GM15510 (cell line): Measurements from ENCODE around the gene TSPAN5.

Experiments
- POLR2A ChIP-seq: IDR thresholded peaks from 3 replicates; pipeline ENCODE4 v1.6.1; 2011; ENCODE audit warnings: borderline replicate concordance; ENCODE audit not compliant: insufficient read length; ENCODE audit errors: extremely low read depth

The TSPAN5 gene

DNA sequence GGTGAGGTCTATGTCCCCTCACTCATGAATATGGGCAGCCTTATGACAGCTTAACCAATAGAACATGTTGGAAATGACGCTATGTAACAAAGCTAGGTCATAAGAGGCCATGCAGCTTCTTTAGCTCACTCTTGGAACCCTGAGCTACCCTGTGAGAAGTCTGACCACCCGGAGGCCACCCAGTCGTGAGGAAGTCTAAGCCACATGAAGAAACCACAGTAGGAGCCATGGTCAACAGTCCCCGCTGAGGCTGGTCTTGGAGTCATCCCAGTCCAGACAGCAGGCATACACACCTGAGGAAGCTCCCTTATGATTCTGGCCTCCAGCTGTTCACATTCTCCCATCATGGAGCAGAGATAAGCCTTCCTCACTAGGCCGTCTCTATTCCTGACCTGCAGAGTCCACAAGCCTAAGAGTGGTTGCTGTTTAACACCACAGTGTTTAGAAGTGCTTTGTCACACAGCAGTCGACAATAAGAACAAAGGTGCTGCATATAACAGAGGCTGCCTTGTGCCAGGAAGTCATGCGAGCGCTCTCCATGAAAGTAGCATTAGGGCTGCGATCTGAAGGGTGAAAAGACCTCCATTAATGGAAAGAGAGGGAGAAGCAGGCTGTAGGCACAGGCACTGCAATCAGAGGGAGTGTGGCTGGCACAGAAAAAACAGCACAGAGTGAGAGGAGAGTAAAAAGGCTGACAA, 38.2 kb downstream of the TSPAN5 start:
- TF ChIP-seq POLR2A = no peak

DNA sequence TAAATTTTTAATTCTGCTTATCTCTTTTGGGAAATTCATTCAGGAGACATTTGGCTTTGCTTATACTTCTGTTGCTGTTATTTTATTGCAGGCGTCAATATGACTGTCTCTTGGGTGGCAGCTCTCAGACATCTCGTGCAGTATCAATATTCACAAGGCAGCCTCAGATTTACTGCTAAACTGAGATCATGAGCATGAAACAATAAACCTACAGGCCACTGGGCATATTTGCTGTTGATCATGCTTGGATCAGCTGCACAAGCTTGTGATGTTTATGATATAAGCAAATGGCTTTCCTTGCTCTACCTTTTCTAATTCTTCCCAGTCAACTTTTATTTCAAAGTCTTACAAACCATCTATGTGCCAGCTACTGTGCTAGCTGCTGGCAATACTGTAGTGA, 39.2 kb downstream of the TSPAN5 start:
- TF ChIP-seq POLR2A = no peak

DNA sequence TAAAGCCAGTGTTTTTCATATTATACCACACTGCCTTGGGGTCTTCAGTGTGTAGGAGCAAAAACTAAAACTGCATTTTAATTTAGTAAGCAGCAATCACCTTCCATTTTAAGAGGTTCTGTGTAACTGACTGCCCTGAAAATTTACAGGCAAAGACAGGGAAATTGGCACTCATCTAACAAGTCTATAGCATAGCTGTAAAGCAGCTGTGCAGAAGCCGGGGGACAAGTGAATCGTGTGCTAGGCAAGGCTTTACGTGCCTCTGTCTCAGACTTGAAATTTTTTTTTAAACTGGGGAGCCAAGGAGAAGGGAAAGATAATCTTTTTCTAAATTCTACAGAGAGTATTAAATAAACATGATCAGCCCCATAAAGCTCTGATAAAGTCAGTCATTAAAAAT, 39.7 kb downstream of the TSPAN5 start:
- TF ChIP-seq POLR2A = no peak

DNA sequence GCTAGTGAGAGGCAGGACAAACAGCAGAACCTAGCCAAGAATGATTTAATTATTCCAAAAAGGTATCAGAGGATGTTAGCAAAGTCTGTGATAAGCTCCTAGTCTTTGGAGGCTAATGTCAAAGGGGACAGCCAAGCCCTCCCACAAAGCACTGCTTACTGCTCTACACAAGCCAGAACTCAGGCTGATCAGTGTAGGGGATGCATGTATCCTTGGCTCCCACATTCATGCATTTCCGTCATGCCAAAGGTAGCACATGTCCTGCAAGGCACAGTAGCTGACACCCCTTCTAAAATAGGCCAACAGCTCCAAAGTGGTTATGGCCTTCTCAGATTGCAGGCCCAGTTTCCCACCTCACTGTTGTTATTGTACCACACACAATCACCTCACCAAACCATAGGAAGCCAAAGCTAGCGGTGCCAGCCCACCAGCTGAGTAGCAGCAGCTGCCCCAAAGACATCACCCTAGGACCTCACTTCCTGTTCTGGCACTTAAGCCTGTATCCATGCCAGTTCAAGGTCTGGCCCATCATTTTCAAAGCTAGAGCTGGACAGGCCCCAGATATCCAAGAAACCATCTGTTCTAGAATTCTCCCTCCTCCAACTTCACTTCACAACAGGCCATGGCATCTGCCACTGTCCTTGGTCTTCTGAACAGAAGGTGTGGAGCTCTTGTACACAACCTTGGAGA, 40.9 kb downstream of the TSPAN5 start:
- no peak for TF ChIP-seq POLR2A

DNA sequence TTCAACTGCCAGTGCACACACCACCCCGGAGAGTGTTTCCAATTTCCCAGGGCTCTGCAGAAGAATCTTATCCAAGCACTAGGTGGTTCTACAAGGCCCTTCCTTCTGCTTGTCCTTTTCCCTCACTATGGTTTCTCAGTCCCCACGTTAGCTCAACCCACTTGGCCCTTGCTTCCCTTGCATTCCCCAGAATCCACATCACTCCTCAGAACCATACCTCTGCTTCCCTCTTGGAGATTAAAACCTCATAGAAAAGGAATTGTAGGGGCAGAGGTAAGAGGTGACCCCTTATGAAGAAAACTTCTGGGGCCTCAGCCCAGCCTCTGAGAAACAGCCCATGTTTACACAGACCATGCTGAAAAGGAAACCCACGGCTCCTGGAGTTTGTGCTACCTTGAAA, 42.4 kb downstream of the TSPAN5 start:
- TF ChIP-seq POLR2A = no peak

DNA sequence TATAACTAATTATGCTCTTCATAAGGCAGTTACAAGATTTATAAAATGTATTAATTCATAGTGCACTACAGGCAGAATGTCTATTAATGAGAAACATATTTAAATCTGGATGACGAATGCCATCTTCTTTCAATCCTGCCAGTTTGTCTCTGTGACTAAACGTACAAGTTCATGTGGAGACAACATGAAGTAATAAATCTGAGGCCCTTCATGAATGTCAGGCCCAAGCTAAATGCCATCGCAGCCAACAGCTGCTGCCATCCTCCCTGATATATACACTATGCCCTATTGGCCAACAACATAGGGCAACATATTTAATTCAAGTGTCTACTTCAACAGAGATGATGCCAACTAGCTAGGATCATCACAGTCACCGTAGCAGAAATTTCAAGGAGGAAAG, 43.7 kb downstream of the TSPAN5 start:
- TF ChIP-seq POLR2A = no peak

DNA sequence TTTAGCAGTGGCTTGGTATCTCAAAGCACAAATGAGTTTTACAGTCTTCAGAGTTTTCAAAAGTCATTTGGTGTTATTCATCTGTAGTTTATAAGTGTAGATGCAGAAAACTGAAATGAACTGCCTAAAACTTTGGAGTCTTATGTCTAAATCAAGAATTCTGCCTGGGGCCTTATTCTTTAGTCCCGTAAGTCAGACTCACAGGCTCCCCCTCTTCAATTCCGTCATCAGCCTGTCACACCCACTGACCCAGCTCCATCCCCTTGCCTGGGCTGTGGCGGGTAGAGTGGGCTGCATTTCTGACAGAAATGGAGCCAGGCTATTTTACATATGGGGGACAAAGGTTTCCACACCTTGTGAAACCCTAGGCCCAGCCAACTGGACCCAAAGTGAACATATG, 44.3 kb downstream of the TSPAN5 start:
- TF ChIP-seq POLR2A = no peak

DNA sequence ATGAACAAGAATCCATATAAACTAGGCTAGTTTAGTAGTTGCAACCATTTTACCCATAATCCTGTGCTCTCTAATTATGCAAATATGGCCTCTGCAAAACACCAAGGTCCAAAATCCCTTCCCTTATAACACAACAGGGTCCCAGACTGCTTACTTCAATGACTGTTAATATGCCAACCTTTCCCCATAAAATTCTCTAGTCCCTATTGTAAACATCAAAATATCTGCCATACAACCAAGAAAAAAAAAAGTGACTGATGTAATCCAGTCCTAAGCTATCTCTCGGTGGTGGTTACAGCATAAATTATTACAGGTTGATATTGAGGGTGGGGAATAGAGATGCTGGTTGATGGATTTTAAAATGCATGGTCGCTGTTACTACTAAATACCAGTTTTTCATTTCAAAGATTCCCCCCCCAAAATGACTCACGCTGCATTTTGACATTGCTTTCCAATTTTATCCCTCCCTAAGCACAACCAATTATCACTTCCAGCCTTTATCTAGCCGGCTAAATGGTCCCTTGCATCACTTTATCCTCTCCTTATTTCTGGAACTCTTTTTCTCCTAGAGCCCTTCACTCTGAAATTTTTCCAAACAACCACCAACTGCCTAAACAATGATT, 44.8 kb downstream of the TSPAN5 start:
- TF ChIP-seq POLR2A = no peak

DNA sequence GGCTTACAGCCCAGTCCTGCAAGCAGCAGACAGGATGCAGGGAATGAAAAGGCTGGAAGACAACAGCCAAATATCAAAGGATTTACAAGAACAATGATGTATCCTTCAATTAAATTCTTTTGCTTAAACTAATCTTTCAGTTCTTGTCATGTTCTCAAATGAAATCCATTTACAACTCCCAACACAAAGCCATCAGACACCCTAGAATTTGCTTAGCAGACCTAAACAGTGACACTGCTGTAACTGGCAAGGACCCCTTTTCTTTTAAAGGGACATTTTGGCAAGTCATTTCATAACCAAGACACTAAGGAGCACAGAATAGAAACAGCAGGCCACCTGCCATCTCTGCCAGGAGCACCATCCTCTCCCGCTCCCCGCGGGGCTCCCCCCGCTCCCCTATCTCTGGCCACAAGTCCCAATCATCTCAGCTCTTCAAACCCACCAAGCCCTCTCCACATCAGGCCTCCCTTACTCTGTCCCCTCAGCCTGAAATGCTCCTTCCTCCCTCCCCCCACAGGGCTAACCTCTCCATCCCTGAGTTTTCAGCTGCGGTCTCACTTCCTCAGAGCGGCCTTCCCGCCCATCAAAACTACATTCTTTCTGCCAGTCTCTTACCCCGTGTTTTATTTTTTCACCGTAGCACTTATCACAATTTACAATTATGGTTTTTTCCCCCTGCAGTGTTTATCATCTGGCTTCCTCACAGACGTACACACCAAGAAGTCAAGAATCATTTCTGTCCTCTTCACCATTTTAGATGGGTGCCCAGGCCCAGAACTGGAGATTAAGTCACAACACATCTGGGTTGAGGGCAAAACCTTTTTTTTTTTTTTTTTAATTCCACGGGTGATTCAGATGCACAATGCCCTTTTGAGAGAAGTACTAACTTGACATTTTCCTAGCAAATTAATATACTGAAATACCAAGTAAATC, 45.8 kb downstream of the TSPAN5 start:
- TF ChIP-seq POLR2A = no peak

DNA sequence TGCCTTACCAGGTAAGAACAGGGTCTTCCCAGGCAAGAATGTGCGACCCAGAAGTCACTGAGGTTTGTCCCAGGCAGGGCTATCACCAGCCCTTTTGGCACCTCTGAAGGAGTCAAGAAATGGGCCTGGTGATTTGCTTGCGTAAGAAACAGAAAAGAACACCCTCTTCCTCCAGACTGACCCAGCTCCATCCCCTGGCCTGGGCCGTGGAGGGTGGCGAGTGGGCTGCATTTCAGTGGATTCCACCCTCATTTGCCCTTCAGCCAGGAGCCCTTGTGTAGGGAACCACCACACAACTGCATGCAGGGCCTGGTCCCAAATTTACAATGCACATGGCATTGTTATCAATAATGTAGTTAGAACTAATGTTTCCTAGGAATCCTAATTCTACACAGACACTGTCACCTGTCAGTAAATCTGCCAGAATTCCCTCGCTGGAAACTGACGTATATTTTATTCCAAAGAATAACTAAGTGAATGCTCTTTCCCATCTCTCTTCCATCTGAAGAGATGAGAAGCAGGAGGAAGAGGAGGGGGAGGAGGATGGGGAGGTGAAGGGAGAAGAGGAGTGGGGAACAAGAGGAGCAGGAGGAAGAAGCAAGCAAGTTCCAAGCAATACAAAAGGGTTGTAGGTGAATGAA, 46.6 kb downstream of the TSPAN5 start:
- no peak for TF ChIP-seq POLR2A

DNA sequence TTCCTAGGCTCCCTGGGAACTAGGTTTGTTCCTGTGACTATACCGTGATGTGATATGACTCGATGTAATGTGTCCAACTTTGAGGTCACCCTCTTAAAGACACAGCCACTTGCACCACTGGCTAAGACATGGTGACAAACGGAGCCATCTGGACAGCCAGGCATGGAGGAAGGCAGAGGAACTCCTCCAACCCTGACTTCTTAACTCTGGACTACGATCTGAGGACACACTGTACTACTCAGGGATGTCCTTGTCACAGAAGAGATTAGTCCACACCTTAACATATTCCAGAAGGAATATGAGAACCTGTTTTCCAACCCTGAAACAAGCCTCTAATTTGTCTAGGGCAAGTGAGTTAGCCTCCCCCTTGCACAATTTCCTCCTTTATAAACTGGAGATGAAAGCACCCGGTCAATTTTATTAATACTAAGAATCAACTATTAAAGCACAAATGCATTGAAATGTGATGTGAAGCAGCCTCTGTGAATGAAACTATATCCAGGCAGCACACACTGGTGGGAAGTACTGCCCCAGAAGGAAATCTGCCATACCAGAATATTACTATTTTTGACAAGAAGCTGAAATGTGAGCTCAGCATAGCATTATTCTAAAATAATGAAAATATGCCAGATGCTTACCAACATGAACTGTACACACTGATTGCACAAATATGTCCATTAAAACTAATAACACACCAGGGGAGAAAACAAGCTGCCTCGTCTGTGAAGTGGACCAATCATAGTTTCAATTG, 47.3 kb downstream of the TSPAN5 start:
- TF ChIP-seq POLR2A = no peak

DNA sequence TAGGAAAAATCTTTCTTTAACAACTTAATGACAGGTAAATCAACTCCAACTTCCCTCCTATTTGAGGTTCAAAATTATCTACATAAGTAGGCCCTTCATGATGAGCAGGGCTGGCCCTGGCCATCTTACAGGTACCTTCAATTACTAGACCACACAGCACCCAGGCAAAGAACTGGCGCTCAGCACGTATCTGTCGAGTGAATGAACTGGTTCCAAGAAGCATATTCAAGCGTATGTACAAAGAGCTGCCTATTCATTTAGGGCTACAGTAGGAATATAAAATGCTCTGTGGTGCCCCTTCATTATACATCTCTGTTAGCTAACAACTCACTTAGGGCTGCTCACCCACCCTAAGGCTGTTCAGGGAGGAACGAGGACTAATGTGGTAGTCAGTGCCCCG, 48.0 kb downstream of the TSPAN5 start:
- no peak for TF ChIP-seq POLR2A

DNA sequence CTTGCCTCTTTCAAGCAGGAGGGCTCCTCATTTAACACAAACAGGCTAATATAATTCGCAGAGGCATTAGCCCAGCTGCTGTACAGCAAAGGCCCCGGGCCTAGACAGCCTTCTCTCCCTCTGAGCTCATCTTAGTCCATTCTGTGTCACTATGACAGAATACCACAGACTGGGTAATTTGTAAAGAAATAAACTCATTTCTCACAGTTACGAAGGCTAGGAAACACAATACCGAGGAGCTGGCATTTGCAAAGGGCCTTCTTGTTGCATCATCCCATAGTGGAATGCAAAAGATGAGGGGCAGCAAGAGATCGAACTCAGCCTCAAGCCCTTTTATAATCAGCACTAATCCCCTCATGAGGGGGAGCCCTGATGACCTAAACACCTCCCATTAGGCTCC, 48.5 kb downstream of the TSPAN5 start:
- no peak for TF ChIP-seq POLR2A

DNA sequence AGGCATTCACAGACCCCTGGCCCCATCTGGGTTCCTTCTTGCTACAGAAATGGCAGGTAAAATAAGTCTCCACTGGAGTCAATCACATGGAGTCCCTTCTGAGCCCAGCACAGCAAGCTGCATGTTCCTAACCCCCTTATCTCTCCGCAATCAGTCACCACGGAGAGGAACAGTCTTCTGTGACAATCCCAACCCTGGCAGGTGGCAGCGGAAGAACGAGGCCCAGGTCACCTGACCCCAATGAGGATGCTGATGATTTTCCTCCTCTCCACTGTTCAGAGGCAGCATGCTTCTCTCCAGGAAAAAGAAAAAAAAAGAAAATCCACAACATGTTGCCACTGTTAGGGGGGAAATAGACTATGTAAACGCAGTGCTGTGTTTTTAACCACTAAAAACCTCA, 50.1 kb downstream of the TSPAN5 start:
- no peak for TF ChIP-seq POLR2A
